Measurements from ENCODE around the gene DNAJC30.

DNAJC30 gene

GRCh38 chr7:73707045-73707631 lies 23.9 kb upstream of the DNAJC30 start:
- DNase-seq = no peak

DNA sequence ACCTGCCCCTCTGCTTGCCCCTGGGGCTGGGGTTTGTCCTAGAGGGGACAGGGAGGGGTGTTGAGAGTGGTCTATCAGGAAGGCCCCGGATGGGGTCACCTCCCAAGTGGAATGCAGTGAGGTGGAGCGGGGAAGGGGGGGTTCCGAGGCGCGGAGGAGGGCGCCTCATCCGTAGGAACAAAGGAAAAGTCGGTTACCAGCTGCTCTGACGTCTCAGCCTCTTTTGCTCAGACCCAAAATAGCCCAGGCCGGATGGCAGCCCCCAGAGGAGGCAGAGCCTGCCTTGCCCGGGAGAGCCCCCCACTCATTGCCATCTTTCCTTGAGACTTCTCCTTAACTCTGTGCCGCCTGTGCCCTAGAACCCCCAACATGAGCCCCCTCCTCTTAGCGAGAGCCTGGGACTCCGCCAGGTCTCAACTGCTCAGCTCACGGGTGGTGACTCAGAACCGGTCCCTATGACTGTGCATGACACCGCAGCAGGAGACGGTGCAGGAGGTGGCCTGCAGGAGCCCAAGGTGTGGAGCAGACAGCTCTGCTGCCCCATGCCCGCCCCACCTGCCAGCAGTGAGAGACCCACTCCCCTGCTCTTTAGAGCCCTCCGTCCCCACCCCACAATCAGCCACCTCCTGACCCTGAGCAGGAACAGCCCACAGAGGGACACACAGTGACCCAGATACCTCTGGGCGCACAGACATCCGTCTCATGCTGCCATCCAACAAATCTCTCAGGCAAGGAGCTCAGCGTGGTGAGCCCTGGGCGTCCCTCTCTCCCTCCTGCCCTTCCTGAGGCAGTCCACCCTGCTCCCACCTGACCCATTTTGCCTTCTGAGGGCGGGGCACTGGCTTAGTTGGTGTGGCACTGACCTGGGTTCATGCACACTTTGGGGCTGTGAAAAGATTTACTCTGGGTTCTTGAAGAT lies 23.1 kb upstream of the DNAJC30 start:
- DNase-seq = no peak

DNA sequence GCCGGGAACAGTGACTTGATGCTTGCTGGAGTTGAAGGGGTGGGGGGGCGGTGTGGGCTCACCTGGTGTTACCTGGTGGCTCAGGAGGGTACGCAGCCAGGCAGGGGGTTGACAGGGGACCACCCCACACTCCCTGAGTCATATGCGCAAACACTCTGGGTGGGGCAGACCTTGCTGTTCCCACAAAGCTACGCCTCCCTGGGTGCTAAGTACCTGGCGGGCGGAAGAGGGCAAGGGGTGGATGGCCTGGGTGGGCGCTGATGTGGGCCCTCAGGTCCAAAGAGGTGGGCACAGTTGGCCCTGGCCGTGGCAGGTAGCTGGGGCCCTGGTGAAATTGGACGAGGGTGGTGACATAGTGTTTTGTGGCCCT lies 22.3 kb upstream of the DNAJC30 start:
- DNase-seq = no peak

DNA sequence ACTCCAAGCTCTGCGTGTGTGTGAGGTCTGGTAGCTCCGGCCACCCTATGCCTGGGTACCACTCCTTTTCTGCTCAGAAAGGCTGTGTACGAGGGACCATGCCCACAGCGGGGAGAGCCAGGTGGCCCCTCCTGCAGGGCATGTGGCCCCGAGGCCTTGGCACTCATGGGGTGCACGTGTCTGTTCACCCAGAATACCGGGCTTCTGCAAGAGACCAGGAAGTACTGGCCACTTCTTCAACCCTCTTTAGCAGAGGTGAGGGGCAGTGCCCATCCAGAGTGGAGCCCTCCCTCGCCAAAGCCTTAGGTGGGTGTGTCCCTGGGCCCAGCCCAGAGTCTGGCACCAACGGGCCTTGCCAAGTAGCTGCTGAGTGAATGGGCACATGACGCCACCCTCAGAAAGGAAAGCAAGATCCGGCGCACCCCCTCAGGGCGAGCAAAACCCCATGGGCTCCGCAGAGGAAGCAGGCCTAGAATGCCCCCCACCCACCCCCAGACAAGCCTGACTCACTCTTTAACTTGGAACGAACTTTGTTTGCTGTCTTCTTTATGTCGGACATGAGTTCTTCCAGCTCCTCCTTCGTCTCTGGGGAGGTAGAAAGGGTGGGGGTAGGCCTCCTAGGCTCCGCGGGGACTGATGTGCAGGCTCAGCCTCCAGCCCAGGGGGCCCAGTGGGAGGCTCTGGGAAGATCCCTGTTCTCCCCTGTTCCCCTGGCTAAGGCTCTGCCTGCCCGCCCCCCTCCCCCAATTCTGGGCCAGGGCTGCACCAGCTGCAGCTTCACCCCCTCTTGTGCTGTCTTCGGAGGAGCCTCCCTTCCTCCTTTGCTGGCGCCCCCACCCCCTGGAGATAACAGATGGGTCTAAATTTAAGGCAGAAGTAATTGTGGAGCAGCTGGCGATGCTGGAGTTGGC lies 21.6 kb upstream of the DNAJC30 start:
- DNase-seq = no peak

DNA sequence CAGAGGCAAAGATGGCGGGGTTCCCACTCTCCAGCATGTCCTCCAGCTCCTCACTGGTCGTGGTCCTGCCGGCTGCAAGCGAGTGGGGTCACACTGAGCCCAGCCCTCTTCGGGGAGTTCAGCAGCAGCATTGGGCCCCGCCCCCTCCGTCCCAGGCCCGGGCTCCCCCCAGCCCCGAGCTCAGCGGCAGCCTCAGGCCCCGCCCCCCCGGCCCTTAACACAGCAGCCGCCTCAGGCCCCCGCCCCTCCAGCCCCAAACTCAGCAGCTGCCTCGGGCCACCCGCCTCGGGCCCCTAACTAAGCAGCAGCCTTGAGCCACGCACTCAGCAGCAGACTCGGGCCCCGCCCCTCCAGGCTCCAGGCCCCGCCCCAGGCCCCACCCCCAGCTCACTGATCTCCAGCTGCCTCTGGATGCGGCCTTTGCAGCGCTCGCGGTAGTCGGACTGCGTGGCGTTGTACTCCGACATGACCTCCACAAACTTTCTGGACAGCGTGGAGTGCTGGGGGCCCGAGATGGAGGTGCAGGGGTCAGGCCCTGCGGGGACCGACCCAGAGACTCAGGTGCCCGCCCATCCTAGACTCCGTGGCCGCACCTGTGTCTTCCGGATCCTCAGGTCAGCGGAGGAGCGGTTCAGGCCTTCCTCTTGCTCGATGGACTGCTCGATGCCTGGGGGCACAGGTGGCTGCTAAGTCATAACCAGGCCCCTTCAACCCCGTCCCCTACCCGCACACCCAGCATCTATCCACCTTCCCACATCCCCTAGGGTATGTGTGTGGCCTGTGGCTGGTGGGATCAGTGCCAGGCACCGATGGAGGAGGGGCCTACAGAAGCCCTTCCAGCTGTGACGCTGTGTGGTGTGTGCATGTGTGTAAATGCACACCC lies 20.7 kb upstream of the DNAJC30 start:
- no peak for DNase-seq

GRCh38 chr7:73703225-73703624 lies 20.0 kb upstream of the DNAJC30 start:
- no peak for DNase-seq

DNA sequence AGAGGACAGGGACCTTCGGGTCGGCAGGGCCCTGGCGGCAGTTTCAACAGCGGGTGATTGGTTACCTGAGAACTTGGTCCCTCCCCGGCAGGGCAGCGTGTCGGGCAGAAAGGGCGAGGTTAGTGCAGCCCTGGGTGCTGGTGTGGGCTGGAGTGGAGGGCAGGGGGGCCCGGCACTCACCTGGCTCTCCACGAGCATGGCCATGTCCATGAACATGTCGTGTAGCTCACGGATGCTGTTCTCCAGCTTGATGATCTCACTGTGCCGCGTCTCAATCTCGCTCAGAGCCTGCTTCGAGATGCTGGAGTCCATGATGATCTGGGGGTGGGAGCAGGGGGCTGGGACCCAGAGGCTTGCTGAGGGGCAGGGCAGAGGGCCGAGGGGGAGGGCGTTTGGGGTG lies 19.4 kb upstream of the DNAJC30 start:
- DNase-seq = no peak

GRCh38 chr7:73702226-73702625 lies 19.0 kb upstream of the DNAJC30 start:
- DNase-seq = no peak

- no peak for DNase-seq
Observed at GRCh38 chr7:73701357-73701995, 18.2 kb upstream of the DNAJC30 start.

DNA sequence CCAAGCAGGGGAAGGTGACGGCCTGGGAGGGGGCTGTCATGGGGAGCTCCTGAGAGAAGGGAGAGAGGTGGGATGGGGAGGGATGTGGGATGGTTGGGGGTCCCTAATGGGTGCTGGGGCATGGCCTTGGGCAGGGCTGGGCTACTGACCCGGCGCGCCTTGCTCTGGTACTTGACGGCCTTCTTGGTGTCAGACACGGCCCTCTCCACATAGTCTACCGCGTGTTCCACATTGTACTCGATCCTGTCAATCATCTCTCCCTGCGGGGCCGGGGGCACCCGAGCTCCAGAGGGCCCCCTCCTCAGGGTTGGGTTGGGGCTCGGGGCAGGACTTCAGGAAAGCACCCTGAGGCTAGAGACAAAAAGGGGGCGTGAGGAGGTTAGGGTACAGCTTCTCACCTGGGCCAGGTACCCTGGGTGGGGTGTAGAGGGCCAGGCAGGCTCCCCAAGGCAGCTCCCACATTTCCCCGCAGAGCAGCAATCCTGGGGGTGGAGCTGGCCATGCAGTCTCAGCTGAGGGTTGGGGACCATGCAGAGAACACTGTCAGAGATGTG lies 17.4 kb upstream of the DNAJC30 start:
- DNase-seq = no peak

GRCh38 chr7:73700069-73700423 lies 16.8 kb upstream of the DNAJC30 start:
- no peak for DNase-seq

GRCh38 chr7:73699370-73700068 lies 16.3 kb upstream of the DNAJC30 start:
- DNase-seq = no peak

- no peak for DNase-seq
Observed at GRCh38 chr7:73698410-73698809, 15.2 kb upstream of the DNAJC30 start.

GRCh38 chr7:73696372-73696771 lies 13.1 kb upstream of the DNAJC30 start:
- DNase-seq = no peak

GRCh38 chr7:73690646-73691045 lies 7.4 kb upstream of the DNAJC30 start:
- DNase-seq = no peak

DNA sequence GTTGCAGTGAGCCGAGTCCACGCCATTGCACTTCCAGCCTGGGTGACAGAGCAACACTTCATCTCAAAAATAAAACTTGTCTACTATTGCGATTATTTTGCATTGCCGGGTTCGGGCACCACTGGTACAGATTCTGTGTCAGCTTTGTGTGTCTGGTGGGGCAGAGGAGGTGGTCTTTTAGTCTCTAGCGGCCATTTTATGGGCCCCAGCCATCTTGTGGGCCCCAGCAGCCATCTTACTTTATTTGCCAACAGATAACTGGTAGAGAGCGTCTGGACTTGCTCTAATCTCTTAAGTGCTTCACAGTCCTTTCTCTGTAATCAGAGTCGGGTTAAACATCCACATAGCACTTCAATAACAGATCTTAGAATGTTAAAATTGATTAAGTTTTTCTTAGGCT lies 5.0 kb upstream of the DNAJC30 start:
- DNase-seq = no peak

- DNase-seq = no peak
Observed at GRCh38 chr7:73685311-73685710, 2.1 kb upstream of the DNAJC30 start.

- DNase-seq = no peak
Observed at GRCh38 chr7:73683788-73684693, 788 bp upstream of the DNAJC30 start.

DNA sequence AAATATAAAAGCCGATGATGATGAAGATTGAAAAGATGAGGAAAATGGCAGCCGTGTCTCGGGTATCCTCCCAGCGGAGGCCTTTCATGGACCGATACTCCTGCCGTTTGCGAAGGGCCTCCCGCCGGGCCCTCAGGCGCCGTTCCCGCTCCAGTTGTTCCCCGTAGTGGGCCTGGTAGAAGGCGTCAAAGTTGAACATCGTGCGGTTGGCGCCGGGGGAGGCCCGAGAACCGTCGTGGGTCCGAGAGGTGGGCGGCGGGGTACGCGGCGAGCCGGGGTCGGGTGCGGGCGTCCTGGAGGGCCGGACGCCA lies 553 bp downstream of the DNAJC30 start:
- no peak for DNase-seq

DNA sequence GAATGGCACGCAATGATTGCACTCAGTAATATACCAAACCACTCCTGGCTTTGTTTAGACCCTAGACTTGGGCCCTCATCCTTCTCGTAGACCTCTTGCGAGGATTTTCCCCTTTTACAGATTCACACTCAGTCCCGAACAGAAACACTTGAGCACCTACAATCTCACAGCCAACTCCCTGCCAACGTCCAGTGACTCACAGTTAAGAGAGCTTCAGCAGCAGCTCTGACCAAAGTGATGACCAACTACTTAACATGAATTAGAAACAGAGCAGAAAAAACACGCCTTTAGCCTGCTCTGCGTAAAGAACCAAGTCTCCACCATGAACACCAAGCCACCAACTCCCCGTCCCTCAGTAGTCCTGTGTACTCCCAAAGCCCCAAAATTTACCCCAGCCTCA lies 2.2 kb downstream of the DNAJC30 start:
- DNase-seq = no peak

Data from NCI-H1436 treated with DMSO at 0.1 percent for 48 hours (cell line).